ENCODE measurements around the gene CDCP1.

CDCP1 gene

GRCh38 chr3:45179163-45179562, 33.0 kb upstream of the CDCP1 start:
- TF ChIP-seq CTCF (IDR thresholded peaks at IDR 0.05; ENCODE audit: low read depth, low read length) (no peak), MAX (IDR thresholded peaks at IDR 0.05; ENCODE audit: low read depth, low read length) (no peak), POLR2A (IDR thresholded peaks at IDR 0.05; ENCODE audit: extremely low read depth, insufficient read length) (no peak), MYC (IDR thresholded peaks at IDR 0.05; ENCODE audit: low read depth, low read length) (no peak)
- no peak overlapping the region for H3K4me3 ChIP-seq (ENCODE audit: low read depth, low read length)
- peak; percentile 56 for DNase-seq (ENCODE audit: low read depth)

GRCh38 chr3:45178183-45179023, 32.2 kb upstream of the CDCP1 start:
- no peak for DNase-seq (ENCODE audit: low read depth)
- TF ChIP-seq POLR2A (IDR thresholded peaks at IDR 0.05; ENCODE audit: extremely low read depth, insufficient read length) (no peak), CTCF (IDR thresholded peaks at IDR 0.05; ENCODE audit: low read depth, low read length) (no peak), MAX (IDR thresholded peaks at IDR 0.05; ENCODE audit: low read depth, low read length) (no peak), MYC (IDR thresholded peaks at IDR 0.05; ENCODE audit: low read depth, low read length) (no peak)
- no peak overlapping the region for H3K4me3 ChIP-seq (ENCODE audit: low read depth, low read length)

GRCh38 chr3:45176912-45177311, 30.7 kb upstream of the CDCP1 start:
- TF ChIP-seq CTCF (IDR thresholded peaks at IDR 0.05; ENCODE audit: low read depth, low read length) (no peak), POLR2A (IDR thresholded peaks at IDR 0.05; ENCODE audit: extremely low read depth, insufficient read length) (no peak), MAX (IDR thresholded peaks at IDR 0.05; ENCODE audit: low read depth, low read length) (no peak), MYC (IDR thresholded peaks at IDR 0.05; ENCODE audit: low read depth, low read length) (no peak)
- DNase-seq (ENCODE audit: low read depth) = no peak
- no peak overlapping the region for H3K4me3 ChIP-seq (ENCODE audit: low read depth, low read length)

GRCh38 chr3:45174234-45174633, 28.1 kb upstream of the CDCP1 start:
- H3K4me3 ChIP-seq (ENCODE audit: low read depth, low read length) = no peak overlapping the region
- DNase-seq (ENCODE audit: low read depth) = no peak
- TF ChIP-seq CTCF (IDR thresholded peaks at IDR 0.05; ENCODE audit: low read depth, low read length) (no peak), MYC (IDR thresholded peaks at IDR 0.05; ENCODE audit: low read depth, low read length) (no peak), MAX (IDR thresholded peaks at IDR 0.05; ENCODE audit: low read depth, low read length) (no peak), POLR2A (IDR thresholded peaks at IDR 0.05; ENCODE audit: extremely low read depth, insufficient read length) (no peak)

GRCh38 chr3:45173776-45174175, 27.6 kb upstream of the CDCP1 start:
- DNase-seq (ENCODE audit: low read depth) = no peak

More at GRCh38 chr3:45173776-45174175, 27.6 kb upstream of the CDCP1 start:
- H3K4me3 ChIP-seq (ENCODE audit: low read depth, low read length) = no peak overlapping the region
- no peak for TF ChIP-seq CTCF (IDR thresholded peaks at IDR 0.05; ENCODE audit: low read depth, low read length)

All from NB4 (cell line).